ENCODE measurements around the gene NPAS4.
A peak's percentile ranks its signal among the peaks of the same experiment; 100 is the strongest.

NPAS4 gene

DNA sequence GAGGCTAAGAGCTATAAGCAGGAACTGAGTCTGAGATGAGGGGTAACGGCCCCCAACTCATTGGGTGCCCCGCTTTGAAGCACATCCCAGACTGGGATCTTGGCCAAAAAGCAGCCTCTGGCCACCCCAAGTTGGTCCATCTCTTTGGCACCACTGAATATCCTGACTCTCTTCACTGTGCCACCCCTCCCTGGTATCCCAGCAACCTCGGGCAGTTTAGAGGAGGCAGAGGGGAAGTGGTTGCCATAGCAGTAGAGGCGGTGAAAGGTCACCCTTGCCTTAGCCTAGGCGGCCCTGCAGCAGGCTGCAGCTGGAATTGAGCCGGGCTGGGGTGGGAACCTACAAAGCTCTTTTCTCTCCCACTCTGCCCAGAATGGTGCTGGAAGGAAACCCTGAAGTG, 46.9 kb downstream of the NPAS4 start:
- Histone ChIP-seq H3K9me3 (ENCODE audit: low read length) (no peaks in the 10 kb centered on the region), H3K27me3 (ENCODE audit: insufficient read depth, low read length) (no peaks in the 10 kb centered on the region), H2AFZ (ENCODE audit: low read depth, low read length) (peak overlapping the region; percentile 75), H3K4me3 (ENCODE audit: low read length) (peak overlapping the region; percentile 55), H3K4me1 (ENCODE audit: insufficient read depth, low read length) (peaks cover 17% of the 10 kb centered on the region), H3K36me3 (ENCODE audit: insufficient read depth, low read length) (peaks cover 14% of the 10 kb centered on the region)

GRCh38 chr11:66468691-66469090, 47.9 kb downstream of the NPAS4 start:
- Histone ChIP-seq H3K9me3 (ENCODE audit: low read length) (no peaks in the 10 kb centered on the region), H3K27me3 (ENCODE audit: insufficient read depth, low read length) (no peaks in the 10 kb centered on the region), H3K4me1 (ENCODE audit: insufficient read depth, low read length) (peaks cover 17% of the 10 kb centered on the region), H3K4me3 (ENCODE audit: low read length) (no peak overlapping the region), H2AFZ (ENCODE audit: low read depth, low read length) (no peak overlapping the region), H3K36me3 (ENCODE audit: insufficient read depth, low read length) (peaks cover 19% of the 10 kb centered on the region)

- Histone ChIP-seq H3K9me3 (ENCODE audit: low read length) (no peaks in the 10 kb centered on the region), H3K36me3 (ENCODE audit: insufficient read depth, low read length) (peaks cover 26% of the 10 kb centered on the region), H3K4me3 (ENCODE audit: low read length) (no peak overlapping the region)
These were observed 48.6 kb downstream of the NPAS4 start for GRCh38 chr11:66469441-66469840.

GRCh38 chr11:66470015-66470414, 49.2 kb downstream of the NPAS4 start:
- Histone ChIP-seq H3K27me3 (ENCODE audit: insufficient read depth, low read length) (no peaks in the 10 kb centered on the region), H3K36me3 (ENCODE audit: insufficient read depth, low read length) (peaks cover 29% of the 10 kb centered on the region), H3K9me3 (ENCODE audit: low read length) (no peaks in the 10 kb centered on the region), H3K4me3 (ENCODE audit: low read length) (no peak overlapping the region), H3K4me1 (ENCODE audit: insufficient read depth, low read length) (peaks cover 17% of the 10 kb centered on the region), H2AFZ (ENCODE audit: low read depth, low read length) (no peak overlapping the region)

More at GRCh38 chr11:66469441-66469840, 48.6 kb downstream of the NPAS4 start:
- H3K27me3 ChIP-seq (ENCODE audit: insufficient read depth, low read length) = no peaks in the 10 kb centered on the region
- peaks cover 17% of the 10 kb centered on the region for H3K4me1 ChIP-seq (ENCODE audit: insufficient read depth, low read length)
- no peak overlapping the region for H2AFZ ChIP-seq (ENCODE audit: low read depth, low read length)

- Histone ChIP-seq H3K4me3 (ENCODE audit: low read length) (no peak overlapping the region), H3K27me3 (ENCODE audit: insufficient read depth, low read length) (no peaks in the 10 kb centered on the region)
These were observed 50.3 kb downstream of the NPAS4 start for GRCh38 chr11:66471142-66471541.

DNA sequence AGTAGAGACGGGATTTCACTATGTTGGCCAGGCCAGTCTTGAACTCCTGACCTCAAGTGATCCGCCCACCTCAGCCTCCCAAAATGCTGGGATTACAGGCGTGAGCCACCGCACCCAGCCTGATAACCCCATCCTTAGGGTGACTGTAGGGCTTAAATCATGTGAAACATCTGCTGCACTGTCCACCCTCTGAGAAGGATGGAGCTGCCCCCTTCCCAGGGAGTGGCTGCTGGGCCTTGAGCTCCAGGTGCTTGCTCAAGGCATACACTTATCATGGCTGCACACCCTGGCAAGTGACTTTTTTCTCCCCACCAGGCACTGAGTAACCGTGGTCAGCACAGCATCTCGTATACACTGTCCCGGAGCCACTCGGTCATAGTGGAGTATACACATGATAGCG, 51.2 kb downstream of the NPAS4 start:
- Histone ChIP-seq H3K4me3 (ENCODE audit: low read length) (no peak overlapping the region), H3K4me1 (ENCODE audit: insufficient read depth, low read length) (peaks cover 17% of the 10 kb centered on the region), H3K36me3 (ENCODE audit: insufficient read depth, low read length) (peaks cover 38% of the 10 kb centered on the region), H3K27me3 (ENCODE audit: insufficient read depth, low read length) (no peaks in the 10 kb centered on the region), H3K9me3 (ENCODE audit: low read length) (no peaks in the 10 kb centered on the region), H2AFZ (ENCODE audit: low read depth, low read length) (no peak overlapping the region)

More at GRCh38 chr11:66471142-66471541, 50.3 kb downstream of the NPAS4 start:
- H3K4me1 ChIP-seq (ENCODE audit: insufficient read depth, low read length) = peaks cover 17% of the 10 kb centered on the region
- no peaks in the 10 kb centered on the region for H3K9me3 ChIP-seq (ENCODE audit: low read length)
- H3K36me3 ChIP-seq (ENCODE audit: insufficient read depth, low read length) = peaks cover 34% of the 10 kb centered on the region
- H2AFZ ChIP-seq (ENCODE audit: low read depth, low read length) = no peak overlapping the region

DNA sequence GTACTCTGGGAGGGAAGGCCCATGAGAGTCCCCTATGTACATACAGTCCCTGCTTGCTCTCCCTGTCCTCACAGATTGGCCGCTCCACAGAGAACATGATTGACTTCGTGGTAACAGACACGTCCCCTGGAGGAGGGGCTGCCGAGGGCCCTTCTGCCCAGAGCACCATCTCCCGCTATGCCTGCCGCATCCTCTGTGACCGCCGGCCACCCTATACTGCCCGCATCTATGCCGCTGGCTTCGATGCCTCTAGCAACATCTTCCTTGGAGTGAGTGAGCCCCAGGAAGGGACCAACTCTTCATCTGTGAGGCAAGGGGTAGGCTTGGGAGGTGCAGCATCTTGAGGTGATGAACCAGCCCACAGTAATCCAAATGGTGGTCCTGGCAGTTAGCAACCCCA, 52.3 kb downstream of the NPAS4 start:
- no peak overlapping the region for H3K4me3 ChIP-seq (ENCODE audit: low read length)
- H3K36me3 ChIP-seq (ENCODE audit: insufficient read depth, low read length) = peaks cover 43% of the 10 kb centered on the region

GRCh38 chr11:66473608-66474515, 53.0 kb downstream of the NPAS4 start:
- H3K9me3 ChIP-seq (ENCODE audit: low read length) = no peaks in the 10 kb centered on the region
- H2AFZ ChIP-seq (ENCODE audit: low read depth, low read length) = no peak overlapping the region
- H3K4me1 ChIP-seq (ENCODE audit: insufficient read depth, low read length) = peaks cover 3% of the 10 kb centered on the region
- no peaks in the 10 kb centered on the region for H3K27me3 ChIP-seq (ENCODE audit: insufficient read depth, low read length)
- no peak overlapping the region for H3K4me3 ChIP-seq (ENCODE audit: low read length)
- peaks cover 43% of the 10 kb centered on the region for H3K36me3 ChIP-seq (ENCODE audit: insufficient read depth, low read length)

More for the DNA sequence above, 52.3 kb downstream of the NPAS4 start:
- no peak overlapping the region for H2AFZ ChIP-seq (ENCODE audit: low read depth, low read length)
- no peaks in the 10 kb centered on the region for H3K9me3 ChIP-seq (ENCODE audit: low read length)
- peaks cover 8% of the 10 kb centered on the region for H3K4me1 ChIP-seq (ENCODE audit: insufficient read depth, low read length)
- H3K27me3 ChIP-seq (ENCODE audit: insufficient read depth, low read length) = no peaks in the 10 kb centered on the region

GRCh38 chr11:66475349-66476172, 54.7 kb downstream of the NPAS4 start:
- Histone ChIP-seq H3K4me1 (ENCODE audit: insufficient read depth, low read length) (peaks cover 4% of the 10 kb centered on the region), H3K27me3 (ENCODE audit: insufficient read depth, low read length) (no peaks in the 10 kb centered on the region), H2AFZ (ENCODE audit: low read depth, low read length) (no peak overlapping the region), H3K36me3 (ENCODE audit: insufficient read depth, low read length) (peaks cover 43% of the 10 kb centered on the region), H3K4me3 (ENCODE audit: low read length) (no peak overlapping the region), H3K9me3 (ENCODE audit: low read length) (no peaks in the 10 kb centered on the region)
